ENCODE measurements around the gene OCIAD2.
"Not testable (repeated sequence)": the region's sequence is repeated elsewhere in the genome, so short reads cannot be mapped to it uniquely, and the experiment has no call there.

OCIAD2 gene, protein sequence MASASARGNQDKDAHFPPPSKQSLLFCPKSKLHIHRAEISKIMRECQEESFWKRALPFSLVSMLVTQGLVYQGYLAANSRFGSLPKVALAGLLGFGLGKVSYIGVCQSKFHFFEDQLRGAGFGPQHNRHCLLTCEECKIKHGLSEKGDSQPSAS

DNA sequence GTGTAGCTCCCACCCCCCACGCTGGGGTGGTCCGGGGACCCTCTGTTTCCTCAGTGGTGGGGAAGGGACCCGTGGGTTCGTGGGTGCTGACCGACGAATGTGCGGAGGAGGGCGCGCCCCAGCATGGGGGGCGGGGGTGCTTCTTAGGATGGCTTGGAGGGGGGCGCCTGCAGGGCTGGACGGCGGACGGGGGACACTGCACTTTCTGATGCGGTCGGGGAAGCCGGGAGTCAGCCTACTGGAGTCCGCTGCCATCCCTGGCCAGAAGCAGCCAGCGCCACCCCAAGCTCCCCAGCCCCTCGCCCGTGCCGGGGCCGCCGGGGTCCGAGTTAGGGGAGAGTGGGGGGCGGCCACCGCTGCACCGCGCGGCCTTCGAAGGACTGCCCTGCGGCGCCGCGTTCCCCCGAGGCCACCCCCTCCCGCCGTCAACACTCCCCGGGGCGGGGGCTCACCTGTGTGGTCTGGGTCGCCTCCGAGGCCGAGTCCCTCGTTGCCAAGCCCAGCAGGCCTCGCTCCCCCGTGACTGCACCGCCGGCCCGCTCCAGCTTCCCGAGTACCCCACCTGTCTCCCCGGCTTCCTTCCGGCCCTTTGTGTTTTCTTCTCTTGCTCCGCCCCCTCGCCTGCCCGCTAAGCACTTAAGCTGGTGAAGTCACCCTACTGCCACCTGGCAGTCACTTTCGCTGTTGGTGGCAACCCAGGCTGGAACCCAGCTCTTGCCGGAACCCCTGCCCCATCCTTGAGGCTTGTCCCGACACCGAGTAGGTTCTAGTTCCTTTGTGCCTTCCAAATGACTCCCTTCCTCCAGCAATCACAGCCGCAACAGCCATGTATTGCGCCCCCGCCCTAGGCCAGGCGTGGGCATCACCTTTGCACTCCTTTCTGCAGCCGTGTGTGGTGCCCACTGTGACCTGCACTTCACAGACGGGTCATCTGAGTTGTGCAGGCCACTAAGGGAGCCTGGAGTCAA is at the start of gene OCIAD2:
OCIAD2 (minus strand) TSS at position 569 of the 968 bp plus-strand sequence. CDS start 2,225 bp downstream, outside the sequence.
- DNase-seq (ENCODE audit: low read depth in 2 of 2): peak; percentile 60 to 72

GRCh38 chr4:48954314-48954713 is 47.7 kb upstream of the OCIAD2 start:
- DNase-seq (ENCODE audit: low read depth in 2 of 2): no peak

DNA sequence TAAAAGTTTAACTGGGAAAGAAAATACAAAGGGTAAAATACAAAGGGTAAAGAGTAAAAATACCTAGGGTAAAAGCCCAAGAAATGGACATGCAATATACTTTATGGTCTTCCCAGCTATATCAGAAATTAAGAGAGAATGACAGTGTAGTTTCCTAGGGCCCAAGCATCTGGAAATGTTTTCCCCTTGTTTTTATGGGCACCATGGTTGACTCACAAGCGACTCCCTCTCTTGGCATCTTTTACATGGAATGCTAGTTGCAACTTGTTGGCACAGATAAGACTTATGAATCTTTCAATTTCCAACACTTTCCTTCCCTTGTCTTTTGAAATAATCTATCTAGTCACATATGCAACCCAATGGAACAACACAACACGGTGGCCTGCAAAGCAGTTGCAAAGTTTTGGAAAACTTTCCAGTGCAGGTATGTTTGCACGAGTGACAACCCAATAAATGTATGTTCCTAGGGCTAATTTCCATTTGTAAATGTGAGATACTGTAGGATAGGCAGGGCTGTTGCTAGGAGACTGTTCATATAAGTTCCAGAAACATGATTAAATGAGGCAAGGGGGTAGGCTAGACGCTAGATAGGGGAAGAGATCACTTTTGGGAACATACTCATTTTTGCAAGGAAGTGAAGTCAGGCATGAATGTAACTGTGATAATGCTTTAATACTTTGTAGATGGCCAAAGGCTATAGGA is 43.1 kb upstream of the OCIAD2 start:
- no peak for DNase-seq (ENCODE audit: low read depth in 2 of 2)

DNA sequence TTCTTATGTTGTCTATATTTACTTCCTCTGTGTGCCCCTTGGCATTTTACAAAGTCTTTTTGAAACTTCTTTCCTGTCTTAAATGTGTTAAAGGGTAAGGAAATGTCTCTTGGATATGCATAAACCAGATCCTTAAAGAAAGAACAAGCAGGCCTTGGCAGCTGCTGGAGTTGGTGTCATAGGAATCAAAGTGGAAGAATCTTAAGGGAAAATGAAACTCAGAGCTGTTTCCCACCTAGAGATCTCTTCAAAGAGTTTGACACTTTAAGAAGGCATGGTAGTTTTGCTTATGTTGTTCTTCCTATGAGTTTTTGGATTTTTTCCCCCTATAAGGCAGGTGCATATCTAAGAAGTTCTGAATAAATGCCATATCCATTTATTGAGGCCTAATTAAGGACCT is 42.5 kb upstream of the OCIAD2 start:
- no peak for DNase-seq (ENCODE audit: low read depth in 2 of 2)

GRCh38 chr4:48947731-48948130 is 41.2 kb upstream of the OCIAD2 start:
- DNase-seq (ENCODE audit: low read depth in 2 of 2): no peak

DNA sequence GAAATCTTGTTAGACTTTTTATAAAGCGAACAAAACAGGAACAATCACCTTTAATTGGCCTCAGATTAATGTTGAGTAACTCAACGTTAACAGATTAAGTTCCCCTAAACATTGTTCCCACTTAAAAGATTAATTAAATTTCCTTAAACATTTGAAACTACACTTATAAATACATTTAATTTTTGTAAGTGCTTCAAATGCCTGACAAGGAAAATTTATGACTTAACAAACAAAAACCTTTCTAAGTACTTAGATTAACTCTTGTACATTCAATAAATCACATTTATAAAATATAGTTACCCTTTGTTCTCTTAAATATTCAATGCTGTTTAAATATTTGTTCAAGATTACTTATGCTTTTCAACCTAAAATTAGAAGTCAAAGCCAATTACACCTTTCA is 39.4 kb upstream of the OCIAD2 start:
- DNase-seq (ENCODE audit: low read depth in 2 of 2): no peak

DNA sequence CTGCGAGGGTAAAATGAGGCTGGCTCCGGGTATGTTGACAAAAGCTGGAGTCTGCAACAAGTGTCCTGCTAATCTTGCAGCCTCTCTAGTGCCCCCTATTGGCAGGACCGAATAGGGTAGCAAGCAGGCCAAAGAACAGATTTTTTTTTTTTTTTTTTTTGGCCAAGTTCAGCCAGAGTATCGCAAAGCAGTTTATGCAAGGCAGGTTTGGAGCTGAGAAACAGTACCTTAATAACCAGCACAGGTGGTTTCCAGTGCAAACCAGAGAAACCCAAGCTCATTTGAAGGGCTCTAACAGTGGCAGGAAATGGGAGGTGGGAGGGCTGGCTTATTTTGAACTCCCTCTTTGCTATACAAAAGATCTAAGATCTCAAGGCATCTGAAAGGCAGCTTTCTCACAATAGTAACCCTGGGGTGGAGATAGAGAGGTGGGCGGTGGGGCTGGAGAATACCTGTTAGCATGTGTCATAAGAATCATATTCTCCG is 38.2 kb upstream of the OCIAD2 start:
- DNase-seq (ENCODE audit: low read depth in 2 of 2): peak; percentile 23 to 33

- no peak for DNase-seq (ENCODE audit: low read depth in 2 of 2)
Measured at GRCh38 chr4:48944252-48944651, 37.7 kb upstream of the OCIAD2 start.

GRCh38 chr4:48943387-48943786 is 36.8 kb upstream of the OCIAD2 start:
- no peak for DNase-seq (ENCODE audit: low read depth in 2 of 2)

- DNase-seq (ENCODE audit: low read depth in 2 of 2): no peak
Measured at GRCh38 chr4:48939785-48940184, 33.2 kb upstream of the OCIAD2 start.

DNA sequence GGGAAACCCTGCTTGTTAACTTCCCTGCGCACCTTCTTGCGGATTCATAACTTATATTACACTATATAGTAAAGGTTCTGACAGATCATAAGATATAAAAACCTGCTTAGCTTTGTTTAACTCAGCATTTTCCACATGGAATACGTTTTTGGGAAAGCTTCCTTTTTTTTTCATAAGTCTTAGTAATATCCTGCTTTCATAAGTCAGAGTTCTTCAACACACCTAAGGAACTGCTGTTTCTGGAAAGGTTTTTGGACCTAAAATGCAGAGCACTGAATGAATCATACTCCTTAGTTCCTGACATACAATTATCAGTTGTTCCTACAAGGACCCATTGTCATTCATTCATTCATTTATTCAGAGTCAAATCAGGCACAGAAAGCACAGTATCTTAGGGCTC is 32.3 kb upstream of the OCIAD2 start:
- DNase-seq (ENCODE audit: low read depth in 2 of 2): no peak

DNA sequence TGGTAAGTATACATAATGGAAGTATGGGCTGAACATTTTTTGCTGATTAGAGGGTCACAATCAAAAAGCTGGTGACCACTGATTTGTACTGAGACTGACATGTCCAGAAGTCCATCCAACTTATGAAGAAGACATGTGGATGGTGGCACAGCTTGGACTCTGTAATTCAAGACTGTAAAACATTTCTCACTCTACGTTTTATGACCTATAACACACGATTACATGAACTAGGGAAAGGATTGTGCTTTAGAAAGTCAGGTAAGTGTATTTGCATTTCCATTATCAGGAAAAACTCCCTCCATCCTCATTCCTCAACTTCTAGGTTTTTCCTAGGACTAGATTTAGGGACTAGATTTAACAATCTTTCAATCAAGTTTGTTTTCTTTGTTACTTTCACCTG is 30.5 kb upstream of the OCIAD2 start:
- no peak for DNase-seq (ENCODE audit: low read depth in 2 of 2)

GRCh38 chr4:48931459-48931858 is 24.9 kb upstream of the OCIAD2 start:
- no peak for DNase-seq (ENCODE audit: low read depth in 2 of 2)

DNA sequence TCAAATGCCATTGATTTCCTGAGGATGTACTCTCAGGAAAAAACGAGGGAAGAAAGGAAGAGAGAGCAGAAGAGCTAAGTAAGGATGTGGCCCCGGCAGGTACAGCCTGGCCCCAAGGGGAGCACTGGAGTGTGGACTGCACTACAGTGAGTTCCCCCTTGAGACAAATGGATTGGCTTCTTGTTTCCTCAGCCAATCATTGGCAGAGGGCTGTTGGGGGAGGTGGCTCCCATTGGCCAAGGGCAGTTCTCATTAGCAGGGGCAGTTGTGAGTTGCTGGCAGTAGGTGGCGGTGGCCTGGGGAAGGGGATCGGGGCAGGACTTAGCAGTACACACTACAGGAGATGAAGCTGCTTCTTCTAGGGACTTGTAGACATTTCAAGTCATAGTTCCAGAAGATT is 24.1 kb upstream of the OCIAD2 start:
- no peak for DNase-seq (ENCODE audit: low read depth in 2 of 2)

GRCh38 chr4:48924416-48924815 is 17.8 kb upstream of the OCIAD2 start:
- DNase-seq (ENCODE audit: low read depth in 2 of 2): no peak

DNA sequence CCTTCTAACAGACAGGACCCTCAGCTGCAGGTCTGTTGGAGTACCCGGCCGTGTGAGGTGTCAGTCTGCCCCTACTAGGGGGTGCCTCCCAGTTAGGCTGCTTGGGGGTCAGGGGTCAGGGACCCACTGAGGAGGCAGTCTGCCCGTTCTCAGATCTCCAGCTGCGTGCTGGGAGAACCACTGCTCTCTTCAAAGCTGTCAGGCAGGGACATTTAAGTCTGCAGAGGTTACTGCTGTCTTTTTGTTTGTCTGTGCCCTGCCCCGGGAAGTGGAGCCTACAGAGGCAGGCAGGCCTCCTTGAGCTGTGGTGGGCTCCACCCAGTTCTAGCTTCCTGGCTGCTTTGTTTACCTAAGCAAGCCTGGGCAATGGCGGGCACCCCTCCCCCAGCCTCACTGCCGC is 16.5 kb upstream of the OCIAD2 start:
- not testable (repeated sequence) for DNase-seq (ENCODE audit: low read depth in 2 of 2)

GRCh38 chr4:48914311-48914710 is 7.7 kb upstream of the OCIAD2 start:
- DNase-seq (ENCODE audit: low read depth in 2 of 2): no peak

GRCh38 chr4:48913346-48913745 is 6.8 kb upstream of the OCIAD2 start:
- DNase-seq (ENCODE audit: low read depth in 2 of 2): no peak

GRCh38 chr4:48912349-48912748 is 5.8 kb upstream of the OCIAD2 start:
- DNase-seq (ENCODE audit: low read depth in 2 of 2): no peak

DNA sequence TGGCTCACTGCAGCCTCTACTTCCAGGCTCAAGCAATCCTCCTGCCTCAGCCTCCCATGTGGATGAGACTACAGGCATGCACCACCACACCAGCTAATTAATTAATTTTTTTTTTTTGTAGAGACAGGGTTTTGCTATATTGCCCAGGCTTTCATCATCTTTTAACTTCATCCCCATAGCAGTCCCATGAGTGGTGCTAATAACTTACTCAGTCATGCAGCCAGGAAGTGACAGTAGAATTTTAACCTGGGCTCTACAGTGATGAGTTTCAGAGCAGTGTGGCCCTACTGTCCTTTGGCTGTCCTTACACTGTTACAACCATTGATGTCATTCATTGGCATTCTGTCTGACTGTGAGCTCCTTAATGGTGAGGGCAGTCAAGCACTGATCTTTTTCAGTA is 3.9 kb upstream of the OCIAD2 start:
- no peak for DNase-seq (ENCODE audit: low read depth in 2 of 2)

GRCh38 chr4:48909697-48910096 is 3.1 kb upstream of the OCIAD2 start:
- DNase-seq (ENCODE audit: low read depth in 2 of 2): peak; percentile 31 to 48

GRCh38 chr4:48908687-48909086 is 2.1 kb upstream of the OCIAD2 start:
- no peak for DNase-seq (ENCODE audit: low read depth in 2 of 2)
